NCI-H1105 (cell line): ENCODE results near the gene NAIP.
"Not testable (repeated sequence)": the region's sequence is repeated elsewhere in the genome, so short reads cannot be mapped to it uniquely, and the experiment has no call there.

Experiments
- DNase-seq: peaks from one replicate; lab custom pipeline; 2025; lab: John Stamatoyannopoulos, UW

The NAIP gene

DNA sequence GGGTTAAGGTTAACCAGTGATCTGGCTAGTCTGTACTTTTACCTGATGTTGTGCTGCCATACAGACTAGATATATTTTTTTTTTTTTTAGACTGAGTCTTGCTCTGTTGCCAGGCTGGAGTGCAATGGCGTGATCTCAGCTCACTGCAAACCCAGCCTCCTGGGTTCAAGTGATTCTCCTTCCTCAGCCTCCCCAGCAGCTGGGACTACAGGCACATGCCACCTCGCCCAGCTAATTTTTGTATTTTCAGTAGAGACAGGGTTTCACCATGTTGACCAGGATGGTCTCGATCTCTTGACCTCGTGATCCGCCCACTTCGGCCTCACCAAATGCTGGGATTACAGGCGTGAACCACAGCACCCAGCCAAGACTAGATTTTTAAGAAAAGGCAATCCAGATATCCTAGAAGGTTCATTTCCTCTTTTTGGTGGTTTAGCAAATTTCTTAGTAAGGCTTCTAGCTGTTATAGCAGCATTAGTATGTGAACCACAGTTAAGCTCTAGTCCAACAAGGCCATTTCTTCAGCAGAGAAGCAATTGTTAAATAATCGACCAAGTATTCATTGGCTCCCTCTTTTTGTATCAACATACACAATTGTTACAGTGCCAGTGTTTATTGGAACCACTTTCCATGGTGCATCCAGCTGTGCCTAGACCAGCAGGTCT lies at the start of gene NAIP:
TSS of gene NAIP (minus strand) at position 51 of the 665 bp plus-strand sequence. CDS start 12,424 bp downstream, outside the sequence.
- not testable (repeated sequence) for DNase-seq

DNA sequence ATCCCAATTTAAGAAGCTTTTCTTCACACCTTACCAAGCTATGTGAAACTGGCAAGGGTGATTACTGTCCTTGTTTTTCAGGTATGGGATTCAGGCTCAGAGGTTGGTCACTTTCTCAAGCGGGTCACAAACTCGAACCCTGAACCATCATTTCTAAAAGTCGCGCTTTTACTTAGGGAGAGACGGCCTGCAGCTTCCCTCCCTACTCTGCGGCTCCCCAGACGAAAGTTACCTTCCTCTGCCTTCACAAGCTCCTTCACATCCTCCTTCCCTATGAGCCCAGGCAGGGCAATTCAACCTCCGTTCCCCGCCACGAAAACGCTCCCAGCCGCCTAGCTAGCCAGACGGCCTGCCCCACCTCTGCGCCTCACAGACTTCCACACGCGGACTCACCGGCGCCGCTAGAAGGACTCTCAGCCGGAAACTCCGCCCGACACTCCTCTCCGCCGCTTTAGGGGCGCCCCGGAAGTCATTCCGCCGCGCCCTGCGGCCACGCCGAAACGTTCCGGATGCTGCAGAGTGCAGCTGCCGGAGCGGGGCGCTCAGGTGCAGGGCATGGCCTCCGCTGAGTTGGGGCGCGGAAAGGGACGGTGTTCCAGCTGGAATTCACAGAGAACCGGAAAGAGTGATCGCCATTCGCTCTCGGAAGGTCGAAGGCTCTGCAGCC lies 42.3 kb upstream of the NAIP start, which contains the start of gene GTF2H2:
TSS of gene GTF2H2 (minus strand) at position 415 of the 667 bp plus-strand sequence. CDS start 4,913 bp downstream, outside the sequence.
- not testable (repeated sequence) for DNase-seq

DNA sequence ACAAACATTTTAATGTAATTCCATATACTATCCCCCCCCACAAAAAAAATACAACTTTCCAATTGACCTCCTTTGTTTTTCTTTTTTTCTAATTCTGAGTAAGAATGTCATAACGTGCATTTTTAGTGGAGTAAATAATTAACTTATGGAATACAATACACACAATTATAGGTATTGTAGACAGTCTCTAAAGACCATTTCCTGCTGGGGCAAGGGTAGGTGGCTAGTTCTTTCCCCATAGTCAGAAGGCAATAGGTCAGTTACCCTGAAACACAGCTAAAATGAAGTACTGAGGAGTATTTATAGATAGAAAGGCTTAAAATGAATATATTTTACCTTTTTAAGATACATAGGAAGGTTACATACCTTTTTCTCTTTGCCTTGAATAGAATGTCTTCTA lies 36.2 kb upstream of the NAIP start:
- not testable (repeated sequence) for DNase-seq

GRCh38 chr5:71059426-71059825 lies 34.3 kb upstream of the NAIP start:
- not testable (repeated sequence) for DNase-seq

DNA sequence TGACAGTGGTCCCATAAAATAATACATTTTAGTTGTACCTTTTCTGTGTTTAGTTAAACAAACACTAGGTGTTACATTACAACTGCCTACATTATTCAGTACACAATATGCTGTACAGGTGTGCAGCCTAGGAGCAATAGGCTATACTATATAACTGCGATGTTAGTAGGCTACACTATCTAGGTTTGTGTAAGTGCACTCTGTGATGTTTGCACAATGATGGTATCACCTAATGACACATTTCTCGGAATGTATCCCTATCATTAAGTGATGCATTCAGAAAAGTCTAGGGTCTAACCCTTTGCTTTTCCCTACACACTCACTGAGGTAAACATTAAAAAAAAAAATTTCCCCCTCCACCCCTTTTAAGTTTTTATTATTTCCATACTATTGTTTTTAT lies 19.7 kb upstream of the NAIP start:
- DNase-seq, result not testable (repeated sequence)

DNA sequence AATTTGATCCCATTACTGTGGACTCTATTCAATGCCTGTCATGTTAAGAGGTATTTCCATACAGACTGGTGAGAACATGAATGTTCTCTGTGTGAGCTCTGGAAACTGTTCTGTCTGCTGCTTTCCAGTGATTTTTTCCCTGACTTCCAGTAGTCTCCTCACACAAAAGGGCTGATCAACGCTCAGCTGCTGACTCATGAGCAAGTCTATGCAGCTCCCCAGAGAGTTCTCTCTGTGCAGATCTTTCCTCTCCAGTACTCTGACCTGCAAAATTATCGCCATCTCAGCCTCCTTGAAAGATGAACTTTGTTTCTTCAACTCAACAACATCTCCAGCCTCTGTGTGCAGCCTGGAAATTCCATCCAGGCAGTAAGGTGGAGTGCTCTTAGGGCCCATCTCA lies 19.0 kb upstream of the NAIP start:
- not testable (repeated sequence) for DNase-seq

DNA sequence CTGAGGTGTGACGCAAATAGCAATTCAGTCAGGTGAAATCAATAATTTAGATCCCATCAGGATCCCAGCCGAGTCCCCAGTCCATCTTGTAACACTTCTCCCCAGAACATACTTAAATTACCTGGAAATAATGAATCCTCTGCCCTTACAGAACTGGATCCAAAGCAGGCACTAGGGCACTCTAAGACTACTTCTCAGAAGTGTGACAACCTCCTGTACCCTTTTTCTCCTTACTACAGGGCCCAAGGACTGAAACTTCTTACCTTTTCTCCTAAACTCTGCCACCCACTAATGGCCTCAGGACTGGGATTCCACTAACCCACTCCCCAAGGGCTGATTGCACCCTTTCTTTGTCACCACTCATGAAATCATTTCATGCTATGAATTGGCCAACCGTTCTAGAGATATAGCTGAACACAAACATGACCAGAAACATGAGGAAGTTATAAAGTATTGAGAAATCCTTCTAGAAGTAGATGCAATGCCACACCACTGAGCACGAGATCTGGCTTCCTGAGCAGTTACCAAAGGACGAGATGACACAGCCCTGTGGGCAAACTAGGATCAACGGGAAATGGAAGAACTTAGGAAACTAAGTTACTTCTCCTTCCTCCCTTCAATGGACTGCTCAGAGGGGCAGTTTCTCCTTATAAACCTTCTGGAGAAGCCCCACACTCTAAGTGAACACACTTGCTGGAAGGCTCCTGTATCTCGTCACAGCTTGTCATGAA lies 6.1 kb upstream of the NAIP start:
- not testable (repeated sequence) for DNase-seq

- DNase-seq, result not testable (repeated sequence)
Observed at GRCh38 chr5:71020643-71021042, 4.5 kb downstream of the NAIP start.

DNA sequence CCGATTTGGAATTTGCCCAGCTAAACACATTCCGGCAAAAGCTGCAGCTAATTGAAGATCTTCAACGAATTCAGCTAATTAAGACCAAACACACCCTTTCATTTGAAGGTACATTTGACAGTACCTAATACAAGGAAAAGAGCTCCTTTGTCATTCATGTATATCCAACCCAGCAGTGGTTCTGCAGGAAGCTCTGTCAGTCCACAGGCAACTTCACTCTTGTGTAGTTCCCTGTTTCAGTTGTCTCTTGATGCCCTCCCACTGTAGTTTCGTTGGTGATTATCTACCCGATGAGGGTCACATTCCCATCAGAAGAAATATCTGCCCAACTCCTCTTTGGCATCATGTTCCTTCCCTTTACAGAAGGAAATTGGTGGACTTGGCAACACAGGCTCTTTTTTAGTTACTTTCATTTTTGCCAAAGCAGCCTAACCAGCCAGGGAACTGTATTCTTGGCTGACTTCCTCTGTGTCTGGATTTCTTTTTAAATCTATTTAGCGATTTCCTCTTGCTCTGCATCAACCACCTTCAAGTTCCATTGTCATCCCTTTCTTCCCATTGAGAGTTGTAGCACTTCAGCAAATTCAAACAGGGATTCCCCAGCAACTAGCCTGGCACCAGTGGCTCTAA lies 6.6 kb downstream of the NAIP start:
- DNase-seq, result not testable (repeated sequence)

GRCh38 chr5:71014176-71014575 lies 11.0 kb downstream of the NAIP start:
- no peak for DNase-seq

- DNase-seq, result no peak
Observed at GRCh38 chr5:71013575-71013974, 11.6 kb downstream of the NAIP start.

GRCh38 chr5:71011194-71011792 lies 13.8 kb downstream of the NAIP start:
- no peak for DNase-seq

GRCh38 chr5:71006983-71007382 lies 18.2 kb downstream of the NAIP start:
- not testable (repeated sequence) for DNase-seq

- DNase-seq, result not testable (repeated sequence)
Observed at GRCh38 chr5:70984882-70985281, 40.3 kb downstream of the NAIP start.

DNA sequence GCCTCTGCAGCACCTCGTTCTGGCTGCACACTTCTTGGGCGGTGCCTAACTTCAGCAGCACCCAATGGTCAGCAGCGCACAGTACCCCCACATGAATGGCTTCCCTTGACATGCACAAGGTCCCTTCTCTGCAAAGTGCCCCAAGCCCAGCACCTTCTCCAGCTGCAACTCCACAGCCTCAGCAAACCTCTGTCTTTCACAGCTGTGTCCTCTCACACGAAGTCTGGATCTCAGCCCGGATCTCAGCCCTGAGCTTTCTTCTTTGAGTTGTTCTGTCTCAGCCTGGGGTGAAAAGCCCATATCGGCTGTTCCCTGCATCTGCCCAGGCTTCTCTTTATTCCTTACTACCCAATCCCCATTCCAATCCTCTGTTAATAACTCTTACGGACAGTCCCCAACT lies 57.9 kb downstream of the NAIP start:
- DNase-seq, result not testable (repeated sequence)

DNA sequence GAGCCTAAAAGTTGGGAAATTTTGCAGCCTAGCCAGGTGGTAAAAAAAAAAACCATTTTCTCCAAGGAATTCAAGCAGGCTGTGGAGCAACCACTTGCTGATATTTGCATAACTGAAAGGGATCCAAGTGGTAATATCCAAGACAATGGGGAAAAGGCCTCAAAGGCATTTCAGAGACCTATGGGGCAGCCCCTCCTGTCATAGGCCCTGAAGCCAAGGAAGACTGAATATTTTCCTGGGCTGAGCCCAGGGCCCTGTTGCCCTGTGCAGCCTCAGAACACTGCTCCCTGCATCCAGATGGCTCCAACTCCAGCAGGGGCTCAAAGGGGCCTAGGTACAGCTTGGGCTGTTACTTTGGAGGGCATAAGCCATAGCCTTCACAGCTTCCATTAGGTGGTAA lies 60.6 kb downstream of the NAIP start:
- not testable (repeated sequence) for DNase-seq

- DNase-seq, result not testable (repeated sequence)
Observed at GRCh38 chr5:70953068-70953467, 72.1 kb downstream of the NAIP start.

GRCh38 chr5:70932560-70932959 lies 92.6 kb downstream of the NAIP start:
- not testable (repeated sequence) for DNase-seq

- not testable (repeated sequence) for DNase-seq
Observed at GRCh38 chr5:70931709-70932368, 93.3 kb downstream of the NAIP start.

DNA sequence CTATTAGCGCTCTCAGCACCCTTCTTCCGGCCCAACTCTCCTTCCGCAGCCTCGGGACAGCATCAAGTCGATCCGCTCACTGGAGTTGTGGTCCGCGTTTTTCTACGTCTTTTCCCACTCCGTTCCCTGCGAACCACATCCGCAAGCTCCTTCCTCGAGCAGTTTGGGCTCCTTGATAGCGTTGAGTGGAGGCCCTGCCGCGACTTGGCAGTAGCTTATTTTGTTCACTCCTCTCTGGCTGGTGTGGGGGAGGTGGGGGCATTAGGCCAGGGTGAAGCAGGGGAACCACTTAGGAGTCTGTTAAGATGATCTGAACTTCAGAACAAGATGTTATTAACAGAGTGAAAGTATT lies 100.0 kb downstream of the NAIP start:
- DNase-seq, result not testable (repeated sequence)
